Kidney (tissue), 14 donors: ENCODE results near the gene OGFR. TPM values are rescaled to one million over a fixed set of nuclear protein-coding genes. Genes with fewer than 3 reads are reported as not detected.

Experiments
- DNase-seq, 5 donors: peaks; one replicate each; pipeline ENCODE4 v3.0.0-alpha.2; 2013 to 2020
- FAIRE-seq: peaks from 2 replicates; lab custom pipeline; 2012; peaks lifted over from hg19 to GRCh38; lab: Jason Lieb, UNC
- H3K27ac ChIP-seq, 2 donors: one replicate each; pipeline ENCODE4 v1.7.0; 2013; ENCODE audit warnings: low read depth in 2 of 2, low read length in 2 of 2, inconsistent platforms in 1 of 2
- H3K27me3 ChIP-seq: one replicate; pipeline ENCODE4 v1.7.1; 2013; ENCODE audit warnings: low read length, inconsistent platforms; ENCODE audit not compliant: control insufficient read depth, insufficient read depth
- H3K36me3 ChIP-seq, 3 donors: one replicate each; pipeline versions ENCODE4 v1.7.0 to v1.7.1; 2013; ENCODE audit warnings: low read length in 3 of 3, control low read depth in 1 of 3, inconsistent platforms in 1 of 3; ENCODE audit not compliant: insufficient read depth in 3 of 3, control insufficient read depth in 2 of 3
- H3K4me1 ChIP-seq, 3 donors: one replicate each; pipeline versions ENCODE4 v1.7.0 to v1.7.1; 2013; ENCODE audit warnings: low read length in 3 of 3, inconsistent platforms in 1 of 3, low read depth in 1 of 3; ENCODE audit not compliant: control insufficient read depth in 2 of 3, insufficient read depth in 2 of 3
- H3K4me3 ChIP-seq, 3 donors: one replicate each; pipeline versions ENCODE4 v1.7.0 to v1.8.1; 2013; ENCODE audit warnings: low read length in 3 of 3, control low read depth in 1 of 3, inconsistent platforms in 1 of 3
- H3K9ac ChIP-seq, 3 donors: one replicate each; pipeline versions ENCODE4 v1.7.0 to v1.7.1; 2013; ENCODE audit warnings: low read length in 3 of 3, control low read depth in 1 of 3, inconsistent platforms in 1 of 3
- H3K9me3 ChIP-seq, 3 donors: one replicate each; pipeline versions ENCODE4 v1.7.0 to v1.7.1; 2013; ENCODE audit warnings: low read length in 3 of 3, control low read depth in 1 of 3, inconsistent platforms in 1 of 3; ENCODE audit not compliant: control insufficient read depth in 2 of 3, insufficient read depth in 1 of 3
- CTCF ChIP-seq: IDR thresholded peaks from 3 replicates; pipeline ENCODE4 v1.5.1; 2012; ENCODE audit warnings: mild to moderate bottlenecking, moderate library complexity, borderline replicate concordance; ENCODE audit not compliant: insufficient read depth; ENCODE audit errors: extremely low read depth
- intact Hi-C: fragments of 100-400 bp; cut with DNase I; formaldehyde crosslinking; loops from one replicate; pipeline ENCODE4 v1.11.1; 2022
- polyA plus RNA-seq: library from polyadenylated mRNA; stranded (reverse); fragments of 350-450 nt; fragmentation: Illumina TruSeq; extraction: RNeasy Lipid Tissue Mini Kit (QIAGEN cat#74804); gene quantifications from one replicate; pipeline ENCODE4 v1.2.3, GENCODE V29; 2014; ENCODE audit warnings: low read depth, low replicate concordance; ENCODE audit not compliant: insufficient read depth
- total RNA-seq: library from RNA; stranded (reverse); fragmentation: NEBNext Ultra II Directional; extraction: Animal tissue kit (Norgen Biotek cat#: 25700); gene quantifications from one replicate; pipeline ENCODE4 v1.2.1, GENCODE V29; 2021
- donor health status: control.
- donor health status: control.
- donor health status: control.
- donor health status: control.
- donor health status: control.
- donor health status: DM: yes; HTN: yes; CAD: no.
- donor health status: Normal renal cell carcinoma (clear cell type).

The OGFR gene
- total and polyA plus RNA-seq, 2 donors from 2014 or later: 33.7 to 46.8 TPM

- FAIRE-seq: no peak
- H3K4me1 ChIP-seq: peaks cover 0 to 13% (median 0%) of the 10 kb centered on the region in 3 donors
- no peak overlapping the region for H3K9ac ChIP-seq
- intact Hi-C loops: no loop called here
- no peaks in the 10 kb centered on the region for H3K36me3 ChIP-seq
- TF ChIP-seq CTCF: no peak
- peak overlapping the region in 1 of 2 donors; percentile 32 for H3K27ac ChIP-seq
- no peaks in the 10 kb centered on the region for H3K9me3 ChIP-seq
- H3K27me3 ChIP-seq: no peaks in the 10 kb centered on the region
- H3K4me3 ChIP-seq: no peak overlapping the region
- DNase-seq: peak in 1 of 5 donors; percentile 79
These were observed 28.3 kb downstream of the OGFR start for GRCh38 chr20:62832951-62833391.

- H3K4me1 ChIP-seq: peaks cover 0 to 13% (median 2%) of the 10 kb centered on the region in 3 donors
- peak in 1 of 5 donors; percentile 38 for DNase-seq
These were observed 30.5 kb downstream of the OGFR start for GRCh38 chr20:62834967-62835730.

GRCh38 chr20:62835931-62836861 lies 31.6 kb downstream of the OGFR start:
- no peaks in the 10 kb centered on the region for H3K36me3 ChIP-seq
- no peak overlapping the region for H3K9ac ChIP-seq
- intact Hi-C loops: no loop called here
- H3K4me3 ChIP-seq: no peak overlapping the region
- H3K27ac ChIP-seq: no peak overlapping the region
- peaks cover 0 to 13% (median 2%) of the 10 kb centered on the region in 3 donors for H3K4me1 ChIP-seq
- FAIRE-seq (no peak), DNase-seq (peak; percentile 62 to 77 (median 70))
- no peaks in the 10 kb centered on the region for H3K9me3 ChIP-seq
- H3K27me3 ChIP-seq: no peaks in the 10 kb centered on the region
- TF ChIP-seq CTCF: no peak

More at GRCh38 chr20:62834967-62835730, 30.5 kb downstream of the OGFR start:
- no peaks in the 10 kb centered on the region for H3K27me3 ChIP-seq
- no peak overlapping the region for H3K4me3 ChIP-seq
- H3K9ac ChIP-seq: no peak overlapping the region
- H3K36me3 ChIP-seq: no peaks in the 10 kb centered on the region
- TF ChIP-seq CTCF: no peak
- H3K27ac ChIP-seq: no peak overlapping the region
- FAIRE-seq: no peak
- H3K9me3 ChIP-seq: no peaks in the 10 kb centered on the region
- intact Hi-C loops: no loop called here
